Uterus (tissue), 4 donors: ENCODE results near the gene MAP7D3. TPM values are rescaled to one million over a fixed set of nuclear protein-coding genes. Genes with fewer than 3 reads are reported as not detected.

ENCODE experiments used
- DNase-seq, 2 donors: peaks; one replicate each; pipeline ENCODE4 v3.0.0-alpha.2; 2019 to 2020
- H3K27ac ChIP-seq, 2 donors: fragments of 200-600 bp; sonication (generic); 1 replicate in 1 of 2; 2 replicates in 1 of 2; pipeline ENCODE4 v1.5.1; 2016 to 2018
- H3K27me3 ChIP-seq, 2 donors: fragments of 200-600 bp; sonication (generic); one replicate each; pipeline ENCODE4 v1.5.1; 2018 to 2019; ENCODE audit warnings: control low read depth in 1 of 2
- H3K36me3 ChIP-seq, 2 donors: fragments of 200-600 bp; sonication (generic); one replicate each; pipeline ENCODE4 v1.5.1; 2019; ENCODE audit warnings: control low read depth in 1 of 2
- H3K4me1 ChIP-seq, 2 donors: fragments of 200-600 bp; sonication (generic); one replicate each; pipeline ENCODE4 v1.5.1; 2018 to 2019; ENCODE audit warnings: control low read depth in 1 of 2
- H3K4me3 ChIP-seq, 2 donors: fragments of 200-600 bp; sonication (generic); 1 replicate in 1 of 2; 2 replicates in 1 of 2; pipeline ENCODE4 v1.5.1; 2018 to 2019; ENCODE audit warnings: mild to moderate bottlenecking in 1 of 2
- H3K9me3 ChIP-seq, 2 donors: fragments of 200-600 bp; sonication (generic); one replicate each; pipeline ENCODE4 v1.5.1; 2019; ENCODE audit warnings: control low read depth in 1 of 2
- POLR2A ChIP-seq, 2 donors: fragments of 450-650 bp; IDR thresholded peaks; one replicate each; pipeline ENCODE4 v1.6.1; 2016; ENCODE audit warnings: antibody characterized with exemption in 2 of 2, mild to moderate bottlenecking in 1 of 2, moderate library complexity in 1 of 2
- intact Hi-C: fragments of 100-400 bp; cut with DNase I; formaldehyde crosslinking; loops from one replicate; pipeline ENCODE4 v1.15.1; 2023; ENCODE audit warnings: low total_unique reads
- total RNA-seq, 4 donors: library from RNA; depleted of rRNA in 3 of 4; stranded (reverse); fragments of >200 nt in 3 of 4; gene quantifications; one replicate each; pipeline versions ENCODE4 v1.1.0 to v1.2.4, GENCODE V29; 2014 to 2023
- TF ChIP-seq, protein P1 (sequence below), 4 experiments: fragments of 200-600 bp in 2 of 4; fragments of 450-650 bp in 2 of 4; sonication (generic) in 2 of 4; IDR thresholded peaks; one replicate each; pipeline ENCODE4 v1.5.1; 2016 to 2019; ENCODE audit warnings: antibody characterized with exemption in 4 of 4, mild to moderate bottlenecking in 2 of 4, moderate library complexity in 1 of 4
- donor health status: DM: yes; HTN: yes; CAD: no.

The MAP7D3 gene
- total RNA-seq, 4 donors from 2014 or later: 13.8 to 28.5 (median 20.4) TPM

- no peak for DNase-seq
- intact Hi-C loops: no loop called here
- Histone ChIP-seq H3K36me3 (no peaks in the 10 kb centered on the region), H3K27me3 (no peaks in the 10 kb centered on the region), H3K4me1 (no peaks in the 10 kb centered on the region), H3K9me3 (no peaks in the 10 kb centered on the region), H3K27ac (peak overlapping the region in 1 of 2 donors; percentile 29), H3K4me3 (no peak overlapping the region)
- TF ChIP-seq, protein P1, sequence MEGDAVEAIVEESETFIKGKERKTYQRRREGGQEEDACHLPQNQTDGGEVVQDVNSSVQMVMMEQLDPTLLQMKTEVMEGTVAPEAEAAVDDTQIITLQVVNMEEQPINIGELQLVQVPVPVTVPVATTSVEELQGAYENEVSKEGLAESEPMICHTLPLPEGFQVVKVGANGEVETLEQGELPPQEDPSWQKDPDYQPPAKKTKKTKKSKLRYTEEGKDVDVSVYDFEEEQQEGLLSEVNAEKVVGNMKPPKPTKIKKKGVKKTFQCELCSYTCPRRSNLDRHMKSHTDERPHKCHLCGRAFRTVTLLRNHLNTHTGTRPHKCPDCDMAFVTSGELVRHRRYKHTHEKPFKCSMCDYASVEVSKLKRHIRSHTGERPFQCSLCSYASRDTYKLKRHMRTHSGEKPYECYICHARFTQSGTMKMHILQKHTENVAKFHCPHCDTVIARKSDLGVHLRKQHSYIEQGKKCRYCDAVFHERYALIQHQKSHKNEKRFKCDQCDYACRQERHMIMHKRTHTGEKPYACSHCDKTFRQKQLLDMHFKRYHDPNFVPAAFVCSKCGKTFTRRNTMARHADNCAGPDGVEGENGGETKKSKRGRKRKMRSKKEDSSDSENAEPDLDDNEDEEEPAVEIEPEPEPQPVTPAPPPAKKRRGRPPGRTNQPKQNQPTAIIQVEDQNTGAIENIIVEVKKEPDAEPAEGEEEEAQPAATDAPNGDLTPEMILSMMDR (IDR thresholded peaks at IDR 0.05): no peak
- TF ChIP-seq POLR2A (IDR thresholded peaks at IDR 0.05): no peak
These were observed 9.6 kb upstream of the MAP7D3 start for GRCh38 chrX:136260776-136261175.

- no peaks in the 10 kb centered on the region for H3K36me3 ChIP-seq
- no peaks in the 10 kb centered on the region for H3K9me3 ChIP-seq
- H3K4me3 ChIP-seq: no peak overlapping the region
- no peaks in the 10 kb centered on the region for H3K27me3 ChIP-seq
- no peaks in the 10 kb centered on the region for H3K4me1 ChIP-seq
- peak overlapping the region in 1 of 2 donors; percentile 29 for H3K27ac ChIP-seq
- TF ChIP-seq, protein P1 (IDR thresholded peaks at IDR 0.05): no peak
- no peak for TF ChIP-seq POLR2A (IDR thresholded peaks at IDR 0.05)
- intact Hi-C loops: no loop called here
- DNase-seq: no peak
These were observed 8.3 kb upstream of the MAP7D3 start for GRCh38 chrX:136259543-136259942.

GRCh38 chrX:136258951-136259350 lies 7.8 kb upstream of the MAP7D3 start:
- no peak for DNase-seq
- intact Hi-C loops: no loop called here
- no peaks in the 10 kb centered on the region for H3K9me3 ChIP-seq
- TF ChIP-seq, protein P1 (IDR thresholded peaks at IDR 0.05): no peak
- no peak for TF ChIP-seq POLR2A (IDR thresholded peaks at IDR 0.05)
- no peaks in the 10 kb centered on the region for H3K27me3 ChIP-seq
- no peak overlapping the region for H3K4me3 ChIP-seq
- H3K4me1 ChIP-seq: no peaks in the 10 kb centered on the region
- H3K27ac ChIP-seq: peak overlapping the region in 1 of 2 donors; percentile 29
- H3K36me3 ChIP-seq: no peaks in the 10 kb centered on the region

DNA sequence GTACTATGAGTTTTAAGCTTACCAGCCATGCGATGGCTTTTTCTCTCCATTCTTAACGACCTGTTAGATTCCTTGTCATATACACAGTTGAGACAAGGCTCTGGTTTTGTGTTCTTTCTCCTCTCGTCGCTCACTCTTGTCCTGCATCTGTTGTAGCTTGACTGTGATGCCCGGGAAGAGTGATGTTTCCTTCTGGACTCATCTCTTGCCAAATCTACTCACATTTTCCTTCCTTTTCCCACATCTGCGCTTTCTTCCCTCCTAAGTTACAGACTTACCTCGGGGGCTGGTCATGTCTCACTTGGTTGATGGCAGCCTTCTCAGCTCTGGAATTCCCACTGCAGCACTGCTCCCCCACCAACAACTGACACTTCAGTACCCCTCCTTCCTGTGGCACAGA lies 4.8 kb upstream of the MAP7D3 start:
- intact Hi-C loops: no loop called here
- Histone ChIP-seq H3K36me3 (no peaks in the 10 kb centered on the region), H3K4me3 (no peak overlapping the region), H3K9me3 (no peaks in the 10 kb centered on the region), H3K27me3 (no peaks in the 10 kb centered on the region), H3K4me1 (no peaks in the 10 kb centered on the region), H3K27ac (peak overlapping the region; percentile 34 to 49)
- TF ChIP-seq, protein P1 (IDR thresholded peaks at IDR 0.05): no peak
- no peak for TF ChIP-seq POLR2A (IDR thresholded peaks at IDR 0.05)
- DNase-seq: no peak

GRCh38 chrX:136255541-136255940 lies 4.3 kb upstream of the MAP7D3 start:
- DNase-seq: no peak
- Histone ChIP-seq H3K4me3 (no peak overlapping the region), H3K27ac (peak overlapping the region; percentile 34 to 49), H3K4me1 (no peaks in the 10 kb centered on the region), H3K36me3 (no peaks in the 10 kb centered on the region), H3K9me3 (no peaks in the 10 kb centered on the region), H3K27me3 (no peaks in the 10 kb centered on the region)
- TF ChIP-seq, protein P1 (IDR thresholded peaks at IDR 0.05): no peak
- TF ChIP-seq POLR2A (IDR thresholded peaks at IDR 0.05): no peak
- intact Hi-C loops: no loop called here
